Common myeloid progenitor, CD34-positive (primary cell): ENCODE results near the gene NEK1.

Source experiments
- CTCF ChIA-PET: fragments of 350-600 bp; sonication (Branson Sonifier 250); formaldehyde crosslinking; loops from one replicate; lab custom pipeline; 2021; ENCODE audit warnings: antibody characterized with exemption; lab: Charles Lee
- POLR2A ChIA-PET: fragments of 350-600 bp; sonication (Branson Sonifier 250); formaldehyde crosslinking; loops from one replicate; lab custom pipeline; 2021; ENCODE audit warnings: antibody characterized with exemption; lab: Charles Lee
- DNase-seq, 3 donors: peaks; one replicate each; pipeline versions ENCODE4 v3.0.0 to v3.0.0-alpha.2; 2013
- H3K27ac ChIP-seq, 2 experiments: 1 replicate in 1 of 2; 2 replicates in 1 of 2; pipeline ENCODE4 v1.7.0; 2013; ENCODE audit warnings: inconsistent platforms in 2 of 2, low read length in 2 of 2, mild to moderate bottlenecking in 2 of 2, low read depth in 1 of 2, moderate library complexity in 1 of 2; ENCODE audit not compliant: severe bottlenecking in 2 of 2, insufficient read depth in 1 of 2, poor library complexity in 1 of 2
- H3K27me3 ChIP-seq, 5 experiments: replicated peaks in 2 of 5; 1 replicate in 3 of 5; 2 replicates in 2 of 5; pipeline versions ENCODE4 v1.6.1 to v1.7.0; 2013; ENCODE audit warnings: low read length in 4 of 5, mild to moderate bottlenecking in 2 of 5, moderate library complexity in 2 of 5, inconsistent platforms in 1 of 5; ENCODE audit not compliant: insufficient read depth in 5 of 5, control insufficient read depth in 4 of 5
- H3K36me3 ChIP-seq, 4 experiments: 1 replicate in 2 of 4; 2 replicates in 2 of 4; pipeline versions ENCODE4 v1.6.1 to v1.7.0; 2013; ENCODE audit warnings: low read length in 3 of 4, control low read depth in 1 of 4, mild to moderate bottlenecking in 1 of 4; ENCODE audit not compliant: control insufficient read depth in 4 of 4, insufficient read depth in 4 of 4
- H3K4me1 ChIP-seq, 4 experiments: 1 replicate in 3 of 4; 2 replicates in 1 of 4; pipeline versions ENCODE4 v1.6.1 to v1.7.1; 2013; ENCODE audit warnings: low read length in 3 of 4, mild to moderate bottlenecking in 3 of 4, control low read depth in 1 of 4, inconsistent platforms in 1 of 4, moderate library complexity in 1 of 4; ENCODE audit not compliant: control insufficient read depth in 4 of 4, insufficient read depth in 4 of 4; ENCODE audit errors: control extremely low read depth in 1 of 4
- H3K4me3 ChIP-seq, 7 experiments: 1 replicate in 4 of 7; 2 replicates in 3 of 7; pipeline versions ENCODE4 v1.5.1 to v1.7.0; 2013; ENCODE audit warnings: mild to moderate bottlenecking in 7 of 7, low read length in 6 of 7, moderate library complexity in 6 of 7, inconsistent platforms in 2 of 7, low read depth in 2 of 7, control low read depth in 1 of 7; ENCODE audit not compliant: insufficient read depth in 4 of 7, control insufficient read depth in 1 of 7; ENCODE audit errors: extremely low read depth in 1 of 7
- H3K9me3 ChIP-seq, 5 experiments: 1 replicate in 4 of 5; 2 replicates in 1 of 5; pipeline versions ENCODE4 v1.6.1 to v1.7.1; 2013; ENCODE audit warnings: low read length in 4 of 5, mild to moderate bottlenecking in 2 of 5, inconsistent platforms in 1 of 5, low read depth in 1 of 5, moderate library complexity in 1 of 5; ENCODE audit not compliant: control insufficient read depth in 4 of 5, insufficient read depth in 2 of 5; ENCODE audit errors: control extremely low read depth in 1 of 5
- WGBS: methylation state at CpG from one replicate; pipeline ENCODE4 v1.1.5; 2013; ENCODE audit not compliant: insufficient coverage; 5-methylcytosine and 5-hydroxymethylcytosine counted together

NEK1 gene

DNA sequence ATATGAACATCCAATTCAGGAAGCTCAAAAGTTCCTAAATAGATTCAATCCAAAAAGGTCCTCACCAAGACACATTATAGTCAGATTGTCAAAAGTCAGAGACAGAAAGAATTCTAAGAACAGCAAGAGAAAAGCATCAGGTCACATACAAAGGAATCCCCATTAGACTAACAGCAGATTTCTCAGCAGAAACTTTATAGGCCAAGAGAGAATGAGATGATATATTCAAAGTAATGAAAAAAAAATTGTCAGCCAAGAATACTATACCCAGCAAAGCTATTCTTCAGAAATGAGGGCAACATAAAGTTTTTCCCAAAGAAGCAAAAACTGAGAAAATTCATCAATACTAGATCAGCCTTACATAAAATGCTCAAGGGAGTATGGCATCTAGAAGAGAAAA lies 235.0 kb downstream of the NEK1 start:
- no peaks in the 10 kb centered on the region for H3K27me3 ChIP-seq
- ChIA-PET CTCF (interaction anchor here (0.8 kb wide), 1 partner anchor 9 kb away, joined by 3 read pairs; no protein-coding TSS in a partner anchor), POLR2A (no interaction called here)
- no peak overlapping the region for H3K4me3 ChIP-seq
- no peak overlapping the region for H3K27ac ChIP-seq
- peak in 2 of 3 donors; percentile 25 to 29 for DNase-seq
- H3K36me3 ChIP-seq = no peaks in the 10 kb centered on the region
- H3K4me1 ChIP-seq = no peaks in the 10 kb centered on the region
- H3K9me3 ChIP-seq = peaks cover 9 to 54% (median 13%) of the 10 kb centered on the region in 5 experiments

DNA sequence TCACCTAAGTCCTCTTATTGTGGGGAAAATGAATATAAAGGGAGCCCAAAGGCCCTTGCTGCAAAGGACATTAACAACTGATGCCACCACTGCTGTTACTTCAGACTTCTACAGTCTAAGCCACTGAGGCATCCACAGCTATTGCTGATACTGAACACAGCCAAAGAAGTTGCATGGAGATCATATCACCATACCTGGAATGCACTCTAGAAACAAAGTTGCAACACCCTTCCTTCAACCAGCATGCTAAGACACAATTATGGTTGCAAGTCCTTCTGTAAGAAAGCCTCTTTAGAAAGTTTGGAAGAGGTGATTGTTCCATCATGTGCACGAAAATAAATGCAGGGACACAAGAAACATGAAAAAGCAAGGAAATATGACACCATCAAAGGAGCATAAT lies 236.0 kb downstream of the NEK1 start:
- Histone ChIP-seq H3K27me3 (no peaks in the 10 kb centered on the region), H3K4me1 (no peaks in the 10 kb centered on the region), H3K4me3 (no peak overlapping the region), H3K36me3 (no peaks in the 10 kb centered on the region), H3K27ac (no peak overlapping the region), H3K9me3 (peaks cover 9 to 49% (median 11%) of the 10 kb centered on the region in 5 experiments)
- POLR2A ChIA-PET = no interaction called here
- WGBS = 100% methylated on average over 1 of the region's 1 CpG
- no peak for DNase-seq
- CTCF ChIA-PET = no interaction called here

DNA sequence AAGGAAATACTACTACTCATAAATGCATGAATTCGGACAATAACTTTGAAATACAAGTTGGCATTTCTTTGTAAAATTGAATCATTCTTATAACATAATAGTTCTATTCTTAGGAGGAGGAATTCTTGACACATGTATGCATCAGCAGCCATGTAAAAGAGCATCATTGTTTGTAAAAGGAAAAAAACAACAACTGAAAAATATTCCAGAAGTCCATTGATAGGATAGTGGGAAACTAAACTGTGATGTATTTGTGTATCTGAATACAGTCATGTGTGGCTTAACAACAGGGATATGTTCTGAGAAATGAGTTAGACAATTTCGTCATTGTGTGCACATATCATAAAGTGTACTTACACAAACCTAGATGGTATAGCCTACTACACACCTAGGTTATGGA lies 239.6 kb downstream of the NEK1 start:
- no peaks in the 10 kb centered on the region for H3K27me3 ChIP-seq
- ChIA-PET CTCF (no interaction called here), POLR2A (no interaction called here)

DNA sequence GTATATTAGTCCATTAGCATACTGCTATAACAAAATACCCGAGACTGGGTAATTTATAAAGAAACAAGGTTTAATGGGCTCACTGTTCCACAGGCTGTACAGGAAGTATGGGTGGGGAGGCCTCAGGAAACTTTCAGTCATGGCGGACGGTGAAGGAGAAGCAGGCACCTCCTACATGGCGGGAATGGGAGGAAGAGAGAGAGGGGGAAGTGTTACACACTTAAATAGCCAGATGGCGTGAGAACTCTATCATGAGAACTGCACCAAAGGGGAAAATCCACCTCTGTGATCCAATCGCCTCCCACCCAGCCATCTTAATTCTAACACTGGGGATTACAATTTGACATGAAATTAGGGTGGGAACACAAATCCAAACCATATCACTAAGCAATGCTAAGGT lies 242.7 kb downstream of the NEK1 start:
- ChIA-PET CTCF (no interaction called here), POLR2A (no interaction called here)
- no peak for DNase-seq
- H3K4me3 ChIP-seq = no peak overlapping the region
- no peaks in the 10 kb centered on the region for H3K36me3 ChIP-seq
- WGBS = 80% methylated on average over 1 of the region's 6 CpGs
- no peaks in the 10 kb centered on the region for H3K27me3 ChIP-seq
- no peak overlapping the region for H3K27ac ChIP-seq
- peaks cover 0 to 16% (median 1%) of the 10 kb centered on the region in 5 experiments for H3K9me3 ChIP-seq
- H3K4me1 ChIP-seq = peaks cover 0 to 4% (median 0%) of the 10 kb centered on the region in 4 experiments

More for the DNA sequence above, 239.6 kb downstream of the NEK1 start:
- H3K9me3 ChIP-seq = peaks cover 6 to 31% (median 11%) of the 10 kb centered on the region in 5 experiments
- H3K4me3 ChIP-seq = no peak overlapping the region
- WGBS = no CpG with 5 or more reads among the region's 2 CpGs
- no peak overlapping the region for H3K27ac ChIP-seq
- peaks cover 0 to under 1% (median 0%) of the 10 kb centered on the region in 4 experiments for H3K4me1 ChIP-seq
- H3K36me3 ChIP-seq = no peaks in the 10 kb centered on the region
- no peak for DNase-seq

DNA sequence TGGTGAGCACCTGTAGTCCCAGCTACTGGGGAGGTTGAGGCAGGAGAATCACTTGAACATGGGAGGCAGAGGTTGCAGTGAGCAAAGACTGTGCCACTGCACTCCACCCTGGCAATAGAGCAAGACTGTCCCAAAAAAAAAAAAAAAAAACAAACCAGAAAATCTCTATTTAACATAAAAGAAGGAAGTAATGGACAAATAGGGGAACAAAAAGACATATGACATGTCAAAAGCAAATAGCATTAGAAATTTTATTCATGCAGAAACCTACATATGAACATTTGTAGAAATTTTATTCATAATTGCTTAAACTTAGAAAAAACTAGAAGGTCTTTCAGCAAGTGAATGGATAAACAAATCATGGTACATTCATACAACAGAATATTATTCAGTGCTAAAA lies 244.6 kb downstream of the NEK1 start:
- peaks cover 0 to 4% (median under 1%) of the 10 kb centered on the region in 4 experiments for H3K4me1 ChIP-seq
- POLR2A ChIA-PET = no interaction called here
- DNase-seq = no peak

DNA sequence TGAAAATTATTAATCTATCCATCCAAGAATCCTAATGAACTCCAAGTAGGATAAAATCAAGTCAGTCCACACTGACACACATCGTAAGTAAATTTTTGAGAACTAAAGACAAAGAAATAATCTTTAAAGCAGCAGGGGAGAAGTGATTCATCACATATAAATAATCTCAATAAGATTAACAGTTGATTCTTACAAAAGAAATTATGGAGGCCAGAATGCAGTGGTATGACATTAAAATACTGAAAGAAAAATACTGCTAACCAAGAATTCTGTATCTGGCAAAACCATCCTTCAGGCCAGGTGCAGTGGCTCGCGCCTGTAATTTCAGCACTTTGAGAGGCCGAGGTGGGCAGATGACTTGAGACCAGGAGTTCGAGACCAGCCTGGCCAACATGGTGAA lies 245.6 kb downstream of the NEK1 start:
- H3K4me3 ChIP-seq = no peak overlapping the region
- no peak overlapping the region for H3K27ac ChIP-seq
- no CpG with 5 or more reads among the region's 5 CpGs for WGBS
- no peaks in the 10 kb centered on the region for H3K36me3 ChIP-seq
- DNase-seq = no peak
- H3K4me1 ChIP-seq = peaks cover 0 to 4% (median 2%) of the 10 kb centered on the region in 4 experiments
- ChIA-PET POLR2A (no interaction called here), CTCF (no interaction called here)
- no peaks in the 10 kb centered on the region for H3K27me3 ChIP-seq
- peaks cover 0 to 16% (median 0%) of the 10 kb centered on the region in 5 experiments for H3K9me3 ChIP-seq

More for the DNA sequence above, 244.6 kb downstream of the NEK1 start:
- Histone ChIP-seq H3K4me3 (no peak overlapping the region), H3K27ac (no peak overlapping the region), H3K27me3 (no peaks in the 10 kb centered on the region), H3K36me3 (no peaks in the 10 kb centered on the region), H3K9me3 (peaks cover 0 to 16% (median 1%) of the 10 kb centered on the region in 5 experiments)
- CTCF ChIA-PET = no interaction called here

DNA sequence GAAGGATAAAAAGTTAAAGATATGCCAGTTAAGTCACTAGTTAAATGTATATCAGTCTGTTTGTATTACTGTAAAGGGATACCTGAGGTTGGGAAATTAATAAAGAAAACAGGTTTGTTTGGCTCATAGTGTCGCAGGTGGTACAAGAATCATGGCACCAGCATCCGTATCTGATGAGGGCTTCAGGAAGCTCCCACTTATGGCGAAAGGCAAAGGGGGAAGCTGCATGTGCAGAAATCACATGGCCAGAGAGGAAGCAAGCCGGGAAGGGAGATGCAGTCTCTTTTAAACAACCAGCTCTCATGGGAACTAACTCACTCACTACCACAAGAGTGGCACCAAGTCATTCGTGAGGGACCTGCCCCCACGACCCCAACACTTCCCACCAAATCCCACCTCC lies 249.8 kb downstream of the NEK1 start:
- Histone ChIP-seq H3K4me3 (no peak overlapping the region), H3K27me3 (no peaks in the 10 kb centered on the region), H3K27ac (no peak overlapping the region), H3K9me3 (peaks cover 0 to 14% (median 0%) of the 10 kb centered on the region in 5 experiments), H3K36me3 (no peaks in the 10 kb centered on the region), H3K4me1 (peaks cover 0 to 4% (median under 1%) of the 10 kb centered on the region in 4 experiments)
- CTCF ChIA-PET = no interaction called here
- POLR2A ChIA-PET = no interaction called here
- DNase-seq = peak in 1 of 3 donors; percentile 15
- WGBS = 9% methylated on average over 5 of the region's 6 CpGs
